ENCODE data around the gene KCNE5.
"Not testable (repeated sequence)": the region's sequence is repeated elsewhere in the genome, so short reads cannot be mapped to it uniquely, and the experiment has no call there.

- TF ChIP-seq POLR2A, CTCF (IDR thresholded peaks at IDR 0.05): not testable (repeated sequence)
Measured at GRCh38 chrX:109576083-109576482, 48.9 kb downstream of the KCNE5 start.

All from Peyer's patch (tissue), 4 donors.